ENCODE measurements around the gene ERGIC1.
A peak's percentile ranks its signal among the peaks of the same experiment; 100 is the strongest.
"Not testable (repeated sequence)": the region's sequence is repeated elsewhere in the genome, so short reads cannot be mapped to it uniquely, and the experiment has no call there.

Gene ERGIC1, protein sequence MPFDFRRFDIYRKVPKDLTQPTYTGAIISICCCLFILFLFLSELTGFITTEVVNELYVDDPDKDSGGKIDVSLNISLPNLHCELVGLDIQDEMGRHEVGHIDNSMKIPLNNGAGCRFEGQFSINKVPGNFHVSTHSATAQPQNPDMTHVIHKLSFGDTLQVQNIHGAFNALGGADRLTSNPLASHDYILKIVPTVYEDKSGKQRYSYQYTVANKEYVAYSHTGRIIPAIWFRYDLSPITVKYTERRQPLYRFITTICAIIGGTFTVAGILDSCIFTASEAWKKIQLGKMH

DNA sequence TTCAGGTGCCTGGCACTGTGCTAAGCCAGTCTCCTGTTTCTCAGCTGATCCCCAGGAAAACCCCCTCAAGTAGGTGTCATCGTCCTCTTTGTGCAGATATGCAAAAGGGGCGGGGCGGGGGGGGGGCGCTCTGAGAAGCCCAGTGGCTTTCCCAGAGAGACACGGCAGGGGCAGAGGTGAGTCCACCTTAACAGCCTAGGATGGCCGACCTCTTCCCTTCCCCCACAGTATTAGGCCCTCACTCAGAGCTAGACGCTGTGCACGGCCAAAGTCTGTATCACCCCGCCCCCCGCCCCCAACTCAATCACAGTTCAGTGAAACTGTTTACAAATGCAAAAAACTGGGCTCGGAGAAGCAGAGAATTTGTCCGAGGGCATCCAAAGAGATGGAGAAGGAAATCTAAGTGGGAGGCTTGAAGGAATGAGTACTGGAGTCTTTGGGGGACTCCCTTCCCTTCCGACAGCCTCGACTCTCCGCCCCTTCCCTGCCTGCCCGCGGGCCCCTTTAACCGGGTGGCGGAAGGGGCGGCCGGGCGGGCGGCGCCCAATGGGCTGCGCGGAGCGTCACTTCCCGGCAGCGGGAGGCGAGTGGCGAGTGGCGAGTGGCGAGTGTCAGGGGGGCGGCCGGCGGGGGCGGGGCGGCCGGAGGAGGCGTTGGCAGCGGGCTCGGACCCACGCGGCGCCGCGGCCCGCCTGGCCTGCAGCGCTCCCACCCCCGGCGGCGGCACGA, at the start of gene ERGIC1:
Gene ERGIC1 (plus strand): TSS at position 566 of the 729 bp plus-strand sequence. CDS start 163 bp downstream, at position 729.
- DNase-seq: peak; percentile 77 to 79

DNA sequence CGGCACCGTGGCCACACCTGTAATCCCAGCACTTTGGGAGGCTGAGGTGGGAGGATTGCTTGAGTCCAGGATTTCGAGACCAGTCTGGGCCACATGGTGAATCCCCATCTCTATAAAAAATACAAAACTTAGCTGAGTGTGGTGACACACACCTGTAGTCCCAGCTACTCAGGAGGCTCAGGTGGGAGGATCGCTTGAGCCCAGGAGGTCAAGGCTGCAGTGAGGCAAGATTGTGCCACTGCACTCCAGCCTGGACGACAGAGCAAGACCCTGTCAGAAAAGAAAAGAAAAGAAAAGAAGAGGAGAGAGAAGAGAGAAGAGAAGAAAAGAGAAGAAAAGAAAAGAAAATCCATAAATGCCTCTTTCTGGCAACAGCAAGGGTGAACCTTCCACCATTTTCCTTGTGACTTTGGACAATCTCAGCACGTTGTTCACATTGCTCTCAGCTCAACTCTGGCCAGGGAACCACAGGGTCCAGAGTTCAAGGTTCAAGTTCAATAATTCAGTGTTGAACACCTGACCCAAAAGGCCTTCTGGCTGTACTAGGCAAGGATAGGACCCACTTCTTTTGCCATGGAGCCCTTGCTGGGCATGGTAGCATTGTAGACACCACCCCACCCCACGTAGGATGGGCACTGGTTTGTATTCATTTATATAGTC, 48.5 kb upstream of the ERGIC1 start:
- DNase-seq: no peak

DNA sequence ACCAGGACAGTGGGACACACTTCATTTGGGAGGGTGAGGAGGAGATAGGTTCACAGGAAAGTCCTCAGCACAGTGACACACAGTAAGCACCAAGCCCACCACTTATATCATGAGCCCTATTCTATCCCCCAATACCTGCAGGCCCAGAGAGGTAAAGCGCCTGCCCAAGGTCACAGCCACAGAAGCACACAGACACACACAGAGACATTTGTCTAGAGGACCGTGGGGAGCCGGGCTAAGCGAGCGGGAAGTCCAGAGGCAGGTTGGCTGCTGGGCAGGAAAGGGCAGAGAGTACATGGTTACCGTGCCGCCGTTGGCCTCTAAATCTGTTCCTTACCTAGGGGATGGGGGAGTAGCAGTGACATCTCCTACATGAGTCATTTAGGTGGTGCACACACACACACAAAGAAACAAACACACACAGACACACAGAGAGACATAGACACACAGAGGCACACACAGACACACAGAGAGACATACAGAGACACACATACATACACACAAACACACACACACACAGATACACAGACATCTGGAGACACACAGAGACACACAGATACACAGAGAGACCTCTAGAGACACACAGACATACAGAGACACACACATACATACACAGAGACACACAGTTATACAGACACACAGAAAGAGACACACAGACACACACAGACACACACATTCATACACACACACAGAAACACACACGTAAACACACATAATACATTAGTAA, 47.2 kb upstream of the ERGIC1 start:
- no peak for DNase-seq

DNA sequence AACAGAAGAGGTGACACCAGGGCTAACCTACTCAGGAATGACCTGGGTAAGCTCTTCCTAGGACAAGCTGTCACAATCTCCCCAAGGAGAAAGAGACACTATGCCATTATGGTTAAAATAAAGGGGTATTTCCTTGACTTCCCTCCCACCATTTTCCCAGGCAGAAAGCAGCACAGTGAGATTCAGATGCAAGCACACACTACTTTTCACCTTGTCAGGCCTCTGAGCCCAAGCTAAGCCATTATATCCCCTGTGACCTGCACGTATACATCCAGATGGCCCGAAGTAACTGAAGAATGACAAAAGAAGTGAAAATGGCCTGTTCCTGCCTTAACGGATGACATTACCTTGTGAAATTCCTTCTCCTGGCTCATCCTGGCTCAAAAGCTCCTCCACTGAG, 46.5 kb upstream of the ERGIC1 start:
- not testable (repeated sequence) for DNase-seq

DNA sequence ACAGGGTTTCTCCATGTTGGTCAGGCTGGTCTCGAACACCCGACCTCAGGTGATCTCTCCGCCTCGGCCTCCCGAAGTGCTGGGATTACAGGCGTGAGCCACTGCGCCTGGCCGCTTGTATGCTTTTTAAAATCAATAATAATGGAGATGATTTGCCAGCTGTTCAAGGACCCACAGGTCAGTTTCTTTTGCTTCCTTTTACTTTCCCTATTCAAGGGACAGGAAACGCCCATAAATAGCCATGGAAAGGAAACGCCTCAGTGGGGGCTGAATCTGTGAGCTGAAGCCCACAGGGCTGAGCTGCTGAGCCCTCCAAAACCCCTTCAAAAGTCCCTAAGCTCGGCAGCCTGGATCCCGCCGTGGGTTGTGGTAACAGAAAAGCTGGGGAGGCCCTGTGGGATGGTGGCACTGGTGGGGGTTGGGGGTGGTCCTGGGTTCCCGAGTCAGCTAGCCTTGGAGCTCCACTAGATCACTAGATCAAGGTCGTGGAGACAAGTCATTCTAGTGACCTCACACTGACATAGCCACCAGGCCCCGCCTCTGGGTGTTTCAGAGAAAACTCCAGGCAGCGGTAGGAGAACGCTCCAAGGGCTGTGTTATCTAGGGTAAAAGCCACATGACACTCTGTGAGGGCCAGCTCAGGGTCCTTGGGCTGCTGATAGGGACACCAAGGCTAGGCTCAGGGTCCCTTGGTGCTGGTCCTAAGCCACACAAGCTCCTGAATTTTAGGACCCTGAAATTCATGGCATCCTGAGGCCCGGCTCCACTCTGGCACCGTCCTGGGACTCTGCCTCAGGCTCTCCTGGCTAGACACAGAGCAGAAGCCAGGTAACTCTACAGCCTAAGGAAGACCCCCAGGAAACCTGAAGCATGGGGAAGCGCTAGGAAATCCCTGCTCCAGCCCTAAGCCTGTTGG, 45.0 kb upstream of the ERGIC1 start:
- peak in 1 of 2 donors; percentile 65 for DNase-seq

DNA sequence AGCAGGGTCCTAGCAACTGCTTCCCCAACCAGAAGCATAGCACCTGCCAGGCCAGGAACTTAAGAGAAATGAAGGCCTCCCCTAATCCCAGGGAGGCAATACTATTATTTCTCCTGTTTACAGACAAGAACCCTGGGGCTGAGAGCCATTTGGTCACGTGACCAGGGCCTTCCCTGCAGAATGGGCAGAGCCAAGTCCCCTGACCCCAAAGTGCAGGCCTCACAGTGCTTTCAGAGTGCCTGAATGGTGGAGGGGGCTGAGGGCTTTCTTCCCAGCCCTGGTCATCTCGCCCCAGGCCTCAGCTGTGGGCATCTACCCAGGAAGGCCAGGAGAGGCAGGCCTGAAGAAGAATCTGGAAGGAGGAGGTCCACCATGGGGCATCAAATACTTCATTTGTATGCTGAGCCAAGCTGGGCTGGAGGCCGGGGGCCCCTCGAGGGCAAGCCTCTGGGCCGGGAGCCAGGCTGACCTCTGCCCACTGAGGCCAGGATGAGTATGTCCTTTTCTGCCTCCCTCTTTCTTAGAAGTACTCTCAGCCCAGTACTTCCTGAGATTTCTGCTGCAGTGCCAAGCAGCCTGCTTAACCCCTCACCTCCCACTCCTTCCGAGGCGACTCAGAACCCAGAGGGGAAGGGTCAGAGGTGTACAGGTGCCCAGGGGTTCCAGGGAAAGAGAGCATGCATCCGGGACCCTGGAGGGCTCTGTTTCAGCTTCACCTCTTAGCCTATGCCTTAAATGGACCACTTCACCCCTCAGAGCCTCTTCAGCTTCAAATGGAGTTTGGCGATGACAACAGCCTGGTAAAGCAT, 44.2 kb upstream of the ERGIC1 start:
- DNase-seq: no peak

DNA sequence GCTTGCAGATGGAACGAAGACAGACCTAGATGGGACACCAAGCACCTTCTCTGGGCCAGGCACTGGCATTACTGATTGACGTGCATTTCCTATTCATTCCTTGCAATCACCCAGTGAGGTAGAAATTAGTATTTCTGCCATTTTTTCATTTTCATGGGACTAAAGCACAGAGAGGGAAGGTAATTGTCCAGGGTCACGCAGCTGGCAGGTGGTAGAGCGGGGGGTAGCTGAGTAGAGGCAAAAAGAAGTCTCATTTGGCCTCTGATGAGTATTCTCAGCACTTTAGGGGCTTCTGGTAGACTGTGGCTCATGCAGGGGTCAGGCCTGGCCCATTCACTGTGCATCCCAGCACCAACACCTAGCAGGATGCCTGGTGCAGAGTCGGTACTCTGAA, 43.6 kb upstream of the ERGIC1 start:
- no peak for DNase-seq

DNA sequence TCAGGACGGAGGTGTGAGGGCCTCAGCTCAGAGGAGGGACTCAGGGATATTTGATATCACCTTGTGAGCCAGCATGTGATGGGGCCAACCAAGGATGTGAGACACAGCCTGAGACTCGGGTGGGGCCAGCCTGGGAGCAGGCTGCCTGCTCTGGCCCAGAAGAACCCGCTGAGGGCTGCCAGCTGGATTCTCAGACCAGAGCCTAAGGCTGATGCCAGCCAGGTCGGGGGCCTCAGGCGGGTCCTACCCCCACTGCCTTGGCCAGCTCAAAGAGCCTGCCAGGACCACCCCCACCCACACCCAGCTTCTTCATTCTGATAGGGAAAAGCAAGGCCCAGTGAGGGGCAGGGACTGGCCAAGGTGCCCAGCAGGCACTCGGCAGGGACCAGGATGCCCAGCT, 42.8 kb upstream of the ERGIC1 start:
- DNase-seq: no peak

DNA sequence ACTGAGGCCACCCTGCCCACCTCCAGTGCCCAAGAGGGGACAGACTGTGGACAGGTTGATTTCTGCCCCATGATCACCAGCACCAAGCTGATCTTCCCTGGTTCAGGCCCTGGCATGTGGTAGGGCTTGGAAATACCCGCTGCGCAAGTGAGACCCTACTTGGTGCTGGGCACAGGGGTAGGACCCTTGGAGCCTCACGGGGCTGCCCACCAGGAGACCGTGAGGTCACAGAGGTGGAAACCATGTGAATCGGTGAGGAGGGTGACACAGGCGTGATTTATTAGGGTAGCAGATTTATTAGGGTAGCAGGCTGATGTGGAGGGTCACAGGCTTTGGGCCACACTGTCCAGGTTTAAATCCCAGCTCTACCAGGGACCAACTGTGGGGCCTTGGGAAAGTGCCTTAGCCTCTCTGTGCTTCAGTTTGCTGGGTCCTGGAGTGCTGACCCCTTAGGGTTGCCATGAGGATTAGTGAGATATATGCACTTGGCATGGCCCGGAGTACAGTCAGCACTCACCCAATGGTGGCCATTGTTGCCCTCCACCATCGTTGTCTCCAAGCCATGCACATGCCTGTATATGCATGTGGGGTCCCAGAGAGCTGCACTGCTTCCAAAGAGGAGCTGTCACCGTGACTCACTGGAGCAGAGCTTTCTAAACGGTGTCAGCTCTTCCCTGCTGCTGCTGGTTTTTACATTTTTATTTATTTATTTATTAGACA, 42.2 kb upstream of the ERGIC1 start:
- no peak for DNase-seq

DNA sequence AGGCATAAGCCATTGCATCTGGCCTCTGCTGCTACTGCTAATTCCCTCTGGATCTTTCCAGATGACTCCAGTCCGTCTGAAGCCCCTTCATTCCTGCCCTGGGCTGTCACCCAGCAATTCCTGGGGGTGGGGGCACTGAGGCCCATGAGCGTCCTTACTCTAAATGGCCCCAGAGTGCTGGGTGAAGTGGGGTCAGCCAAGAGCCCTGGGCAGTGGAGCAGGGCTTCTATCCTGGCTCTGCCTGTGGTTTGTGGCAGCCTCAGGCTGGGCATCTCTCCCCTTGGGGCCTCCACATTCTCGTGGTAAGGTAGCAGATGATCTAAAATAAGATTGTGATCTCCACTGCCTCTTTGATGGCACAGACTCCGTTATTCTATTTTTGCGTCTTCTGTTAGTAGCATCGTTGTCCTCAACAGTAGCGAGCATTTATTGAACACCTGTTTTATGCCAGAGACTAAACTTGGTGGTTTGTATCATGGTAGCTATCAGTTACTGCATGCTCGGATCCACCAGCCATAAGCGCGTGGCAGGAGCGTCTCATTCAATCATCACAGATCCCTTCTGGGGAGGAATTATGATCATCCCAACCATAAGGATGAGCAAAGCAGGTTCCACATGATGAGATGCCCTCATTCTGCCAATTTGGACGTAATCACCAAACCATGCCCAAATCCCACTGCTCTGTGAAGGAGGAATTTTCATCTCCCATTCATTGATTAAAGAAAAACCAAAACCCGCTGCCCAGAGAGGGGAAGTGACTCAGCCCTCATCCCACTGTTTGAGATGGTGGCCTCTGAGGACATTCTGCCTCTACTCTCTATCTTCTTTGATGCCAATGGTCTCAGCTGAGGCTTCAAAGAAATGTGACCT, 41.1 kb upstream of the ERGIC1 start:
- no peak for DNase-seq

DNA sequence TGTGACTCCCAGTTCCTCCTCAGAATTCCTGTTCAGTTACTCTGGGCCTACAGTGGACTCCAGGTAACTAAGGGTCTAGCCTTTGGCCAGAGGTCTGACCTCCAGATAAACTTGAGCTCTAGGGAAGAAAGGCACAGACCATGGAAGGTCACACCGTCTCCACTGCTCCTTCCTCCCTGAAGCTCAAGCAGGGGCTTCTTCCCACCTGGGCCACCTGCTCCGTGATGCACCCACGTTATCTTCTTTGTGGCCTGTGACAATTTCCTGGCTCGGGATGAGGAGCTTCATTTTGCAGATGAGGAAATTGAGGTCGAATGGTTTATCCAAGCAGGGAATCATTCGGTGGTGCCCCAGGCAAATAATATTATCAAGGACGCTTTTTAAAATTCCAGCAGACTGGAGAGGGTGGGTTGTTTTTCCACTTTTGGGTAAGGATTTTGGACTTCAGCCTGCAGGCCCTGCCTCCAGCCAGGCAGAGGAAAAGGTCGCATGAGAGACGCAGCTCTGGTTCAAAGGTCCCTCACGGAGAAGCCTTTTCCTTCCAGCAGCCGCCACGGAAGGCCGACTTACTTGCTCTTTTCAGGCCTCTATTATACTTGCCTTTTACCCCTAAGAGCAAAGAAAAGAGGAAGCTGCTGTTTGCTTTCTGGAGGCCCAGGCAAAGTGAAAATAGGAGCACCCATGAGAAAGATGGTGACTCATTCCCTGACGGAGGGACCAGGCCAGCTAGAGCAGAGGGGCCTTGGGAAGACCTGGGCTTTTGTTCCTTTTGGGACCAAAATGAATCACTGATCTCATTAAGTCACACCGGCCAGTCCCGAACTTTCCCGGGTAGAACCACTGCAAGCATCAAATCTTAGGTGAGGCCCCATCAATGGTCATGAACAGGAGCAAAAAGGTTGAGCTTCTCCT, 40.2 kb upstream of the ERGIC1 start:
- DNase-seq: peak in 1 of 2 donors; percentile 66

DNA sequence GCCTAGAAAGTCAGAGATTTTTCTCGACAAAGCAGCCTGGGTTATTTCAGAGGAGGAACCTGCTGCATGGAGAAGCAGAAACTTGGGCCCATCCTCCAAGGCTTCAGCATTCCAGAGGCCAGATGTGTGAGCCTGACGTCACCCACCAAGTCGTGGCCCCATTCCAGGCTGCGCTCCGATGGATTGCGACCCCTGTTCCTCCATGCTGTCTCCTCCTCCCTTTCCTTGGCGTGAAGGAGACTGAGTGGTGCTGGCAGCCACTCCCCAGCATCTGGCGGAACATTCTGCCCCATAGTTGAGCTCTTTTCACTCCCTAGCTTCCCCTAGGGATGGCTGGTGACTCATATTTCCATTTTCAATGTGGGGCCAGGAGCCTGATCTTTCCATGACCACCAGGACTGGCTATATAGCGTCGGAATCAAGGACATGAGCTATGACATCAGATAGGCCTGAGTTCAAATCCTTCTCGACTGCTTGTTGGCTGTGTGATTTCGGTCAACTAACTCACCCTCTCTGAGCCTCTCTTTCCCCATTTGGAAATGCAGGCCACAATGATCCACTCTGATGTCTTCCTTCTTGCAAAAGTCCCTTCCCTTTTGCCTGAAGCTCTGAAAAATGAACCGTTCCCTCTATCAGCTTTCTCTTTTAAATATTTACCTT, 38.6 kb upstream of the ERGIC1 start:
- DNase-seq: no peak

DNA sequence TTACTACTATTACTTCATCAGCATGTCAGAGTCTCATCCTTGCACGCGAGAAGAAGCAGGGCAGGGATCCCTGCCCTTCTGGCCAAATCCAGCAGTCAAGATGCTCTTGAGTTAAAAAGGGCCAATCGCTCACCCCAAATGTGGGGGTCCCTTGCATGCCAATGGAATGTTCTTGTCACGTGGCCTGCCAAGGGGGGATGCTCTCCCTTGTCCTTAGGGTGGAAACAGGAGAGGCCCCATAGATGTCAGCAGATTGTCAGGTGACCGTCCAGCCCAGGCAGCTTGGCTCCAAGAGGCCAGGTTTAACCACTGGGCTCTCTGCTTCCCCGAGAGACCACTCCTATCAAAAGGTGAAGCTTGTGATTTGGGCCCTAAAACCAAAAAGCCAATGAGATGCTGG, 37.7 kb upstream of the ERGIC1 start:
- DNase-seq: no peak

DNA sequence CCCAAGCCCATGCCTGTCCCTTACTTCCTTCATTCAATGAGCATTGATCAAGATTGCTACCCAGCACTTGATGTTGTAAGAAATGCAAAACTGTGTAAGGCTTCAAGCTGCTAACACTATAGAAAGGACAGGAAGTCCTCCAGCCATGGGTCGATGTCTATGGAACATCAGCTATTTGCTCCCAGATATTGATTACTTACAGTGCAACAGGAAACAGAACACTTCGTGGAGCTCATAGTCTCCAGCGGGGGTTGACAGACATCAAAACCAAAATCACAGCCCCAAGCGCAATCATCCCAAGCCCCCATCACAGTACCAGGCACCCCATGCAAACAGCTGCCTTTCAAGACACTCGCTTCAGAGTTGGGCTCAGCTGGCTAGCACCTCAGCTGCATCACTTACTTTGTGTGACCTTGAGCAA, 36.3 kb upstream of the ERGIC1 start:
- DNase-seq: no peak

DNA sequence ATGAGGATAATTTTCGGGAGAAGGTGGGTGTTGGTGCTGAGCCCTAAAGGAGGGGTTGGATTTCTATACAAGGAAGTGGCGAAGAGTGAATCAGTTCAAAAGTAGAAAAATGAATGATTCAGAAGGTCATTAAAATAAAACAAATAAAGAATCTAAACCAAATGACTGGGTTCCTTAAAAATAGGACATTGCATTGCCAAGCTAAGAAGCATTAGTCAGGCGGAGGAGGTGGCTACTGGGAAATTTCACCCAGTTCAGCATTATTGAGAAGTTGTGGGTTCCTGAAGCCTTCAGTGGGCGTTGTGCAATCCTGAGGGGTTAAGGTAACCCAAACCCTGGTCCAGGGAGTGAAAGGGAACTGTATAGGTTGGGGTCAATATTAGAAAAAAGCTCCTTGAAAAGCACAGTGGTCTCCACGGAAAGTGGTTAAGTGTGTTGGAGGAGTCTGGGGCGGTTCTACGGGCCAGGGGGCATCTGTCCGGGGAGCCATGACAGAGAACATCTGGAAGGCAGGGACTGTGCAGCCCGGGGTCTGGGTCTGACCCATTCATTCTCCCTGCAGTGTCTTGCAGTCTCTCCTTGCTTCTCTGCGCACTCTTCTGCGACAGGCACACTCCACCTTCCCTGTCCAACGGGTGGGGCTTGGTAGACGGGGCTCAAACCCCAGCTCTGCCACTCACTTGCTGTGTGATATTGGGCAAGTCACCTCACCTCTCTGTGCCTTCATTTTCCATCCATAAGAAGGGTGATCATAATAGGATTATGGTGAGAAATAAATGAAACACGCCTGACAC, 35.4 kb upstream of the ERGIC1 start:
- peak in 1 of 2 donors; percentile 77 for DNase-seq

DNA sequence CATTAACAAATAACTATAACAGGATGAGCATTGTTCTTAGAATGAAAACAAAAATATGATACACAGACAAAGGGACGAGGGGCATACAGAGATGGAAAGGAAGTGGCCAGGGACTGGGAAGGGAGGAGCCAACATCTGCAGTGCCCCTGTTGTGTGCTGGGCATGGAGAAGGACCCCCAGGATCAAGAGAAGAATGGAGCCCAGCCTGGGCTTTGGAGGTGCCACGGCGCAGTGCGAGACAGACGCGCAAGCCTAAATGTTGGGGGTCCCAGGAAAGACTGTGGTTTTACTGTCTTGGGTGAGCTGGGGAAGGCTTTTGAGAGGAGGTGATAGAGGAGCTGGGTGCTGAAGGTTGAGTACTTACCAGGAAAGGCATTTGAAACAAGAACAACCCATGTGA, 34.6 kb upstream of the ERGIC1 start:
- no peak for DNase-seq

DNA sequence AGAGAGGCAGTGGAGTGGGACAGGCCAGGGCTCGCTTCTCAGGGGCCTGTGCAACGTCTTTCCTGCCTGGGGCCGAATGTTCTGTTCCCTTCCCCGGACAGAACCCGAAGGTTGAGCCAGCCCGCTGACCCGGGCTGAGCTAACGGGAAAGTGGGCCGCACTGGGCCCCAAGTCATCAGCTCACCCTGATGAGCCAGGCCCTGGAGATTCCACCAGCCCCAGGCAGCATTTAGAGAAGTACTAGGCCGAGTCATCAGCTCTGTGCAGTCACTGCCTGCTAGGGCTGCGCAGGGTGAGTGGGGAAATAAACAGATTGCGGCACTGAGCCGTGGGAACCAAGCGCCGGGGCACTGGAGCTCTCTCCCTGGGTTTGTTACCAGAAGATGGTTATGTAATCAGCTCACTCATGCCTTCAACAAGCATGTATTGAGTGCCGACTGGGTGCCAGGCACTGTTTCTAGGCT, 33.9 kb upstream of the ERGIC1 start:
- peak; percentile 34 to 88 for DNase-seq
